Neutrophil (primary cell): ENCODE results near the gene RAPGEFL1.

ENCODE experiments used
- H3K27ac ChIP-seq: fragments of 200-600 bp; sonication (generic); 2 replicates; pipeline ENCODE4 v1.5.1; 2016; ENCODE audit warnings: mild to moderate bottlenecking, moderate library complexity
- H3K27me3 ChIP-seq: fragments of 200-600 bp; sonication (generic); 2 replicates; pipeline ENCODE4 v1.6.0; 2016; ENCODE audit warnings: mild to moderate bottlenecking
- H3K36me3 ChIP-seq: fragments of 200-600 bp; sonication (generic); 2 replicates; pipeline ENCODE4 v1.5.1; 2017
- H3K4me1 ChIP-seq, 2 experiments: fragments of 200-600 bp in 1 of 2; sonication (generic) in 1 of 2; 1 replicate in 1 of 2; 2 replicates in 1 of 2; pipeline versions ENCODE4 v1.5.1 to v1.6.1; 2013 to 2016; ENCODE audit warnings: low read depth in 1 of 2, low read length in 1 of 2, mild to moderate bottlenecking in 1 of 2, moderate library complexity in 1 of 2; ENCODE audit not compliant: control insufficient read depth in 1 of 2, insufficient read depth in 1 of 2
- H3K4me3 ChIP-seq, 2 experiments: fragments of 200-600 bp in 1 of 2; sonication (generic) in 1 of 2; 1 replicate in 1 of 2; 2 replicates in 1 of 2; pipeline ENCODE4 v1.5.1; 2013 to 2016; ENCODE audit warnings: low read depth in 1 of 2, low read length in 1 of 2, mild to moderate bottlenecking in 1 of 2, moderate library complexity in 1 of 2
- H3K9me3 ChIP-seq: fragments of 200-600 bp; sonication (generic); 2 replicates; pipeline ENCODE4 v1.5.1; 2016
- CTCF ChIP-seq: fragments of 200-600 bp; sonication (generic); IDR thresholded peaks from 2 replicates; pipeline ENCODE4 v1.5.1; 2016; ENCODE audit warnings: antibody characterized with exemption

RAPGEFL1 gene

GRCh38 chr17:40173778-40174135 lies 3.5 kb upstream of the RAPGEFL1 start:
- H3K27me3 ChIP-seq, result peaks cover 23% of the 10 kb centered on the region
- H3K4me3 ChIP-seq, result no peak overlapping the region
- no peak for TF ChIP-seq CTCF
- H3K36me3 ChIP-seq, result peaks cover 76% of the 10 kb centered on the region
- no peaks in the 10 kb centered on the region for H3K9me3 ChIP-seq
- H3K4me1 ChIP-seq, result peaks cover 10 to 14% of the 10 kb centered on the region in 2 experiments
- no peak overlapping the region for H3K27ac ChIP-seq

GRCh38 chr17:40174514-40174913 lies 2.8 kb upstream of the RAPGEFL1 start:
- H3K9me3 ChIP-seq, result no peaks in the 10 kb centered on the region
- H3K27ac ChIP-seq, result no peak overlapping the region
- H3K36me3 ChIP-seq, result peaks cover 72% of the 10 kb centered on the region
- no peak for TF ChIP-seq CTCF
- H3K4me1 ChIP-seq, result peaks cover 10 to 14% of the 10 kb centered on the region in 2 experiments
- peaks cover 31% of the 10 kb centered on the region for H3K27me3 ChIP-seq
- H3K4me3 ChIP-seq, result no peak overlapping the region

- peaks cover 69% of the 10 kb centered on the region for H3K36me3 ChIP-seq
- H3K27me3 ChIP-seq, result peaks cover 35% of the 10 kb centered on the region
- peaks cover 10 to 14% of the 10 kb centered on the region in 2 experiments for H3K4me1 ChIP-seq
- H3K27ac ChIP-seq, result no peak overlapping the region
- H3K9me3 ChIP-seq, result no peaks in the 10 kb centered on the region
- TF ChIP-seq CTCF, result no peak
- no peak overlapping the region for H3K4me3 ChIP-seq
These were observed 1.1 kb upstream of the RAPGEFL1 start for GRCh38 chr17:40175928-40176753.

GRCh38 chr17:40176754-40177110 lies 538 bp upstream of the RAPGEFL1 start:
- Histone ChIP-seq H3K9me3 (no peaks in the 10 kb centered on the region), H3K27ac (no peak overlapping the region), H3K4me1 (peaks cover 10 to 14% of the 10 kb centered on the region in 2 experiments), H3K4me3 (no peak overlapping the region), H3K27me3 (peaks cover 35% of the 10 kb centered on the region), H3K36me3 (peaks cover 69% of the 10 kb centered on the region)
- TF ChIP-seq CTCF, result no peak

GRCh38 chr17:40178021-40178601 lies 841 bp downstream of the RAPGEFL1 start:
- Histone ChIP-seq H3K4me1 (peaks cover 10 to 14% of the 10 kb centered on the region in 2 experiments), H3K4me3 (peak overlapping the region in 1 of 2 experiments; percentile 63), H3K9me3 (no peaks in the 10 kb centered on the region), H3K36me3 (peaks cover 61% of the 10 kb centered on the region), H3K27ac (no peak overlapping the region), H3K27me3 (peaks cover 35% of the 10 kb centered on the region)
- no peak for TF ChIP-seq CTCF
